ENCODE results near the gene NKAIN2.

NKAIN2 gene

GRCh38 chr6:124613031-124613430 lies 809.4 kb downstream of the NKAIN2 start:
- Histone ChIP-seq H3K36me3 (ENCODE audit: control insufficient read depth in 2 of 2, insufficient read depth in 2 of 2, low read length in 2 of 2) (no peaks in the 10 kb centered on the region), H3K9ac (ENCODE audit: low read length in 2 of 2) (no peak overlapping the region), H3K27me3 (ENCODE audit: control insufficient read depth in 1 of 2, insufficient read depth in 2 of 2, low read length in 2 of 2) (no peaks in the 10 kb centered on the region), H3K27ac (ENCODE audit: low read length) (no peak overlapping the region), H3K9me3 (ENCODE audit: control insufficient read depth in 2 of 2, low read length in 2 of 2) (no peaks in the 10 kb centered on the region), H3K4me1 (ENCODE audit: control insufficient read depth, insufficient read depth, low read length) (no peaks in the 10 kb centered on the region), H3K4me3 (ENCODE audit: low read length in 2 of 2) (no peak overlapping the region)

GRCh38 chr6:124622351-124622750 lies 818.7 kb downstream of the NKAIN2 start:
- H3K4me1 ChIP-seq (ENCODE audit: control insufficient read depth, insufficient read depth, low read length), result no peaks in the 10 kb centered on the region
- H3K27ac ChIP-seq (ENCODE audit: low read length), result no peak overlapping the region
- no peak overlapping the region for H3K9ac ChIP-seq (ENCODE audit: low read length in 2 of 2)
- no peaks in the 10 kb centered on the region for H3K27me3 ChIP-seq (ENCODE audit: control insufficient read depth in 1 of 2, insufficient read depth in 2 of 2, low read length in 2 of 2)
- no peak overlapping the region for H3K4me3 ChIP-seq (ENCODE audit: low read length in 2 of 2)
- H3K9me3 ChIP-seq (ENCODE audit: control insufficient read depth in 2 of 2, low read length in 2 of 2), result no peaks in the 10 kb centered on the region
- no peaks in the 10 kb centered on the region for H3K36me3 ChIP-seq (ENCODE audit: control insufficient read depth in 2 of 2, insufficient read depth in 2 of 2, low read length in 2 of 2)

- Histone ChIP-seq H3K4me1 (ENCODE audit: control insufficient read depth, insufficient read depth, low read length) (no peaks in the 10 kb centered on the region), H3K9me3 (ENCODE audit: control insufficient read depth in 2 of 2, low read length in 2 of 2) (no peaks in the 10 kb centered on the region), H3K36me3 (ENCODE audit: control insufficient read depth in 2 of 2, insufficient read depth in 2 of 2, low read length in 2 of 2) (no peaks in the 10 kb centered on the region), H3K9ac (ENCODE audit: low read length in 2 of 2) (no peak overlapping the region), H3K27ac (ENCODE audit: low read length) (no peak overlapping the region), H3K27me3 (ENCODE audit: control insufficient read depth in 1 of 2, insufficient read depth in 2 of 2, low read length in 2 of 2) (no peaks in the 10 kb centered on the region), H3K4me3 (ENCODE audit: low read length in 2 of 2) (no peak overlapping the region)
Measured at GRCh38 chr6:124633655-124634054, 830.0 kb downstream of the NKAIN2 start.

- Histone ChIP-seq H3K9me3 (ENCODE audit: control insufficient read depth in 2 of 2, low read length in 2 of 2) (no peaks in the 10 kb centered on the region), H3K9ac (ENCODE audit: low read length in 2 of 2) (no peak overlapping the region), H3K4me1 (ENCODE audit: control insufficient read depth, insufficient read depth, low read length) (no peaks in the 10 kb centered on the region), H3K36me3 (ENCODE audit: control insufficient read depth in 2 of 2, insufficient read depth in 2 of 2, low read length in 2 of 2) (no peaks in the 10 kb centered on the region), H3K27me3 (ENCODE audit: control insufficient read depth in 1 of 2, insufficient read depth in 2 of 2, low read length in 2 of 2) (no peaks in the 10 kb centered on the region), H3K27ac (ENCODE audit: low read length) (no peak overlapping the region), H3K4me3 (ENCODE audit: low read length in 2 of 2) (no peak overlapping the region)
Measured at GRCh38 chr6:124640432-124640831, 836.8 kb downstream of the NKAIN2 start.

GRCh38 chr6:124655866-124656265 lies 852.2 kb downstream of the NKAIN2 start:
- Histone ChIP-seq H3K4me3 (ENCODE audit: low read length in 2 of 2) (no peak overlapping the region), H3K27ac (ENCODE audit: low read length) (no peak overlapping the region), H3K9ac (ENCODE audit: low read length in 2 of 2) (no peak overlapping the region), H3K4me1 (ENCODE audit: control insufficient read depth, insufficient read depth, low read length) (no peaks in the 10 kb centered on the region), H3K27me3 (ENCODE audit: control insufficient read depth in 1 of 2, insufficient read depth in 2 of 2, low read length in 2 of 2) (no peaks in the 10 kb centered on the region), H3K36me3 (ENCODE audit: control insufficient read depth in 2 of 2, insufficient read depth in 2 of 2, low read length in 2 of 2) (no peaks in the 10 kb centered on the region), H3K9me3 (ENCODE audit: control insufficient read depth in 2 of 2, low read length in 2 of 2) (no peaks in the 10 kb centered on the region)

GRCh38 chr6:124658053-124658452 lies 854.4 kb downstream of the NKAIN2 start:
- H3K27me3 ChIP-seq (ENCODE audit: control insufficient read depth in 1 of 2, insufficient read depth in 2 of 2, low read length in 2 of 2), result no peaks in the 10 kb centered on the region
- H3K4me1 ChIP-seq (ENCODE audit: control insufficient read depth, insufficient read depth, low read length), result no peaks in the 10 kb centered on the region
- no peaks in the 10 kb centered on the region for H3K9me3 ChIP-seq (ENCODE audit: control insufficient read depth in 2 of 2, low read length in 2 of 2)
- no peak overlapping the region for H3K9ac ChIP-seq (ENCODE audit: low read length in 2 of 2)
- no peak overlapping the region for H3K27ac ChIP-seq (ENCODE audit: low read length)
- H3K36me3 ChIP-seq (ENCODE audit: control insufficient read depth in 2 of 2, insufficient read depth in 2 of 2, low read length in 2 of 2), result no peaks in the 10 kb centered on the region
- H3K4me3 ChIP-seq (ENCODE audit: low read length in 2 of 2), result no peak overlapping the region

GRCh38 chr6:124659427-124659826 lies 855.8 kb downstream of the NKAIN2 start:
- Histone ChIP-seq H3K4me3 (ENCODE audit: low read length in 2 of 2) (no peak overlapping the region), H3K27ac (ENCODE audit: low read length) (no peak overlapping the region), H3K36me3 (ENCODE audit: control insufficient read depth in 2 of 2, insufficient read depth in 2 of 2, low read length in 2 of 2) (no peaks in the 10 kb centered on the region), H3K9ac (ENCODE audit: low read length in 2 of 2) (no peak overlapping the region), H3K9me3 (ENCODE audit: control insufficient read depth in 2 of 2, low read length in 2 of 2) (no peaks in the 10 kb centered on the region), H3K27me3 (ENCODE audit: control insufficient read depth in 1 of 2, insufficient read depth in 2 of 2, low read length in 2 of 2) (no peaks in the 10 kb centered on the region), H3K4me1 (ENCODE audit: control insufficient read depth, insufficient read depth, low read length) (no peaks in the 10 kb centered on the region)

- no peaks in the 10 kb centered on the region for H3K36me3 ChIP-seq (ENCODE audit: control insufficient read depth in 2 of 2, insufficient read depth in 2 of 2, low read length in 2 of 2)
- no peak overlapping the region for H3K27ac ChIP-seq (ENCODE audit: low read length)
- H3K9ac ChIP-seq (ENCODE audit: low read length in 2 of 2), result no peak overlapping the region
- no peaks in the 10 kb centered on the region for H3K4me1 ChIP-seq (ENCODE audit: control insufficient read depth, insufficient read depth, low read length)
- no peaks in the 10 kb centered on the region for H3K27me3 ChIP-seq (ENCODE audit: control insufficient read depth in 1 of 2, insufficient read depth in 2 of 2, low read length in 2 of 2)
- H3K4me3 ChIP-seq (ENCODE audit: low read length in 2 of 2), result no peak overlapping the region
- no peaks in the 10 kb centered on the region for H3K9me3 ChIP-seq (ENCODE audit: control insufficient read depth in 2 of 2, low read length in 2 of 2)
Measured at GRCh38 chr6:124660185-124660584, 856.5 kb downstream of the NKAIN2 start.

GRCh38 chr6:124661097-124661661 lies 857.5 kb downstream of the NKAIN2 start:
- H3K4me3 ChIP-seq (ENCODE audit: low read length in 2 of 2), result no peak overlapping the region
- no peaks in the 10 kb centered on the region for H3K27me3 ChIP-seq (ENCODE audit: control insufficient read depth in 1 of 2, insufficient read depth in 2 of 2, low read length in 2 of 2)
- no peak overlapping the region for H3K27ac ChIP-seq (ENCODE audit: low read length)
- H3K36me3 ChIP-seq (ENCODE audit: control insufficient read depth in 2 of 2, insufficient read depth in 2 of 2, low read length in 2 of 2), result no peaks in the 10 kb centered on the region
- H3K4me1 ChIP-seq (ENCODE audit: control insufficient read depth, insufficient read depth, low read length), result no peaks in the 10 kb centered on the region
- H3K9me3 ChIP-seq (ENCODE audit: control insufficient read depth in 2 of 2, low read length in 2 of 2), result no peaks in the 10 kb centered on the region
- no peak overlapping the region for H3K9ac ChIP-seq (ENCODE audit: low read length in 2 of 2)

- Histone ChIP-seq H3K9me3 (ENCODE audit: control insufficient read depth in 2 of 2, low read length in 2 of 2) (no peaks in the 10 kb centered on the region), H3K4me1 (ENCODE audit: control insufficient read depth, insufficient read depth, low read length) (no peaks in the 10 kb centered on the region), H3K4me3 (ENCODE audit: low read length in 2 of 2) (no peak overlapping the region), H3K36me3 (ENCODE audit: control insufficient read depth in 2 of 2, insufficient read depth in 2 of 2, low read length in 2 of 2) (no peaks in the 10 kb centered on the region), H3K27me3 (ENCODE audit: control insufficient read depth in 1 of 2, insufficient read depth in 2 of 2, low read length in 2 of 2) (no peaks in the 10 kb centered on the region), H3K9ac (ENCODE audit: low read length in 2 of 2) (no peak overlapping the region), H3K27ac (ENCODE audit: low read length) (no peak overlapping the region)
Measured at GRCh38 chr6:124668028-124668427, 864.4 kb downstream of the NKAIN2 start.

- Histone ChIP-seq H3K27ac (ENCODE audit: low read length) (no peak overlapping the region), H3K4me1 (ENCODE audit: control insufficient read depth, insufficient read depth, low read length) (no peaks in the 10 kb centered on the region), H3K36me3 (ENCODE audit: control insufficient read depth in 2 of 2, insufficient read depth in 2 of 2, low read length in 2 of 2) (no peaks in the 10 kb centered on the region)
Measured at GRCh38 chr6:124669713-124670480, 866.2 kb downstream of the NKAIN2 start.

More at GRCh38 chr6:124669713-124670480, 866.2 kb downstream of the NKAIN2 start:
- no peak overlapping the region for H3K4me3 ChIP-seq (ENCODE audit: low read length in 2 of 2)
- no peak overlapping the region for H3K9ac ChIP-seq (ENCODE audit: low read length in 2 of 2)
- no peaks in the 10 kb centered on the region for H3K27me3 ChIP-seq (ENCODE audit: control insufficient read depth in 1 of 2, insufficient read depth in 2 of 2, low read length in 2 of 2)
- no peaks in the 10 kb centered on the region for H3K9me3 ChIP-seq (ENCODE audit: control insufficient read depth in 2 of 2, low read length in 2 of 2)
